ENCODE data around the gene EDAR. TPM values are rescaled to one million over a fixed set of nuclear protein-coding genes. Genes with fewer than 3 reads are reported as not detected.

The EDAR gene
- total and polyA plus RNA-seq, 5 donors from 2014 or later: 1.4 to 6.7 (median 3.2) TPM

- no peak for ATAC-seq (ENCODE audit: low read depth in 2 of 2)
Measured at GRCh38 chr2:108949316-108950239, 39.4 kb downstream of the EDAR start.

GRCh38 chr2:108947271-108947907, 41.6 kb downstream of the EDAR start:
- H3K4me1 ChIP-seq (ENCODE audit: control insufficient read depth, insufficient read depth, low read length, poor library complexity, severe bottlenecking): no peaks in the 10 kb centered on the region
- H3K27me3 Mint-ChIP-seq: peaks cover 11% of the 10 kb centered on the region
- no peaks in the 10 kb centered on the region for H3K27me3 ChIP-seq (ENCODE audit: control insufficient read depth, insufficient read depth, low read length)
- no peak overlapping the region for H3K4me3 Mint-ChIP-seq
- H3K9me3 ChIP-seq (ENCODE audit: control insufficient read depth in 2 of 2, low read length in 2 of 2): peaks cover 22 to 34% of the 10 kb centered on the region in 2 experiments
- H3K36me3 ChIP-seq (ENCODE audit: control insufficient read depth, insufficient read depth, low read length): peaks cover 3% of the 10 kb centered on the region
- ATAC-seq (ENCODE audit: low read depth in 2 of 2) (no peak), DNase-seq (no peak)
- H3K36me3 Mint-ChIP-seq: peaks cover 19% of the 10 kb centered on the region
- H3K27ac Mint-ChIP-seq: no peak overlapping the region
- H3K4me3 ChIP-seq (ENCODE audit: low read depth, low read length): no peak overlapping the region
- H3K9me3 Mint-ChIP-seq: peaks cover under 1 to 30% (median 10%) of the 10 kb centered on the region in 7 donors
- peaks cover 0 to 15% (median 0%) of the 10 kb centered on the region in 4 donors for H3K4me1 Mint-ChIP-seq
- no peak overlapping the region for H3K27ac ChIP-seq (ENCODE audit: insufficient read depth, low read length, poor library complexity, severe bottlenecking)

More at GRCh38 chr2:108949316-108950239, 39.4 kb downstream of the EDAR start:
- no peak for DNase-seq
- H3K9me3 ChIP-seq (ENCODE audit: control insufficient read depth in 2 of 2, low read length in 2 of 2): peaks cover 22 to 41% of the 10 kb centered on the region in 2 experiments
- H3K27ac Mint-ChIP-seq: no peak overlapping the region
- no peaks in the 10 kb centered on the region for H3K4me1 ChIP-seq (ENCODE audit: control insufficient read depth, insufficient read depth, low read length, poor library complexity, severe bottlenecking)
- peaks cover 3% of the 10 kb centered on the region for H3K36me3 ChIP-seq (ENCODE audit: control insufficient read depth, insufficient read depth, low read length)
- no peak overlapping the region for H3K4me3 ChIP-seq (ENCODE audit: low read depth, low read length)
- H3K27ac ChIP-seq (ENCODE audit: insufficient read depth, low read length, poor library complexity, severe bottlenecking): no peak overlapping the region
- H3K9me3 Mint-ChIP-seq: peaks cover 3 to 39% (median 12%) of the 10 kb centered on the region in 7 donors
- no peaks in the 10 kb centered on the region for H3K27me3 ChIP-seq (ENCODE audit: control insufficient read depth, insufficient read depth, low read length)
- H3K27me3 Mint-ChIP-seq: peaks cover 17% of the 10 kb centered on the region
- H3K4me1 Mint-ChIP-seq: peaks cover 0 to 15% (median 1%) of the 10 kb centered on the region in 4 donors
- H3K36me3 Mint-ChIP-seq: peaks cover 29% of the 10 kb centered on the region
- no peak overlapping the region for H3K4me3 Mint-ChIP-seq

DNA sequence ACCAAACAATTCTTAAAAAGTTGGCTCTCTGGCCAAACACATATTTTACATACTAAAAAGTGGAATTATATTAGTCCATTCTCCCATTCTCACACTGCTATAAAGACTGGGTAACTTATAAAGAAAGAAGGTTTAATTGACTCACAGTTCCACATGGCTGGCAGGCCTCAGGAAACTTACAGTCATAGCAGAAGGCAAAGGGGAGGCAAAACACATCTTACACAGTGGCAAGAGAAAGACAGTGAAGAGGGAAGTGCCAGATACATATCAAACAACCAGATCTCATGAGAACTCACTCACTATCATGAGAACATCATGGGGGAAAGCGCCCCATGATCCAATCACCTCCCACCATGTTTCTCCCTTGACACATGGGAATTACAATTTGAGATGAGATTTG, 42.6 kb downstream of the EDAR start:
- Histone ChIP-seq H3K4me1 (ENCODE audit: control insufficient read depth, insufficient read depth, low read length, poor library complexity, severe bottlenecking) (no peaks in the 10 kb centered on the region), H3K27me3 (ENCODE audit: control insufficient read depth, insufficient read depth, low read length) (no peaks in the 10 kb centered on the region), H3K36me3 (ENCODE audit: control insufficient read depth, insufficient read depth, low read length) (peaks cover 3% of the 10 kb centered on the region), H3K27ac (ENCODE audit: insufficient read depth, low read length, poor library complexity, severe bottlenecking) (no peak overlapping the region), H3K9me3 (ENCODE audit: control insufficient read depth in 2 of 2, low read length in 2 of 2) (peaks cover 13 to 25% of the 10 kb centered on the region in 2 experiments), H3K4me3 (ENCODE audit: low read depth, low read length) (no peak overlapping the region)
- ATAC-seq (ENCODE audit: low read depth in 2 of 2) (no peak), DNase-seq (no peak)
- Mint-ChIP-seq H3K27ac (no peak overlapping the region), H3K4me1 (peaks cover 0 to 19% (median 0%) of the 10 kb centered on the region in 4 donors), H3K9me3 (peaks cover 0 to 22% (median 8%) of the 10 kb centered on the region in 7 donors), H3K4me3 (no peak overlapping the region), H3K27me3 (peaks cover 4% of the 10 kb centered on the region), H3K36me3 (peaks cover 12% of the 10 kb centered on the region)

- Mint-ChIP-seq H3K4me3 (no peak overlapping the region), H3K4me1 (peaks cover 0 to 15% (median 0%) of the 10 kb centered on the region in 4 donors)
Measured at GRCh38 chr2:108945969-108946368, 43.1 kb downstream of the EDAR start.

DNA sequence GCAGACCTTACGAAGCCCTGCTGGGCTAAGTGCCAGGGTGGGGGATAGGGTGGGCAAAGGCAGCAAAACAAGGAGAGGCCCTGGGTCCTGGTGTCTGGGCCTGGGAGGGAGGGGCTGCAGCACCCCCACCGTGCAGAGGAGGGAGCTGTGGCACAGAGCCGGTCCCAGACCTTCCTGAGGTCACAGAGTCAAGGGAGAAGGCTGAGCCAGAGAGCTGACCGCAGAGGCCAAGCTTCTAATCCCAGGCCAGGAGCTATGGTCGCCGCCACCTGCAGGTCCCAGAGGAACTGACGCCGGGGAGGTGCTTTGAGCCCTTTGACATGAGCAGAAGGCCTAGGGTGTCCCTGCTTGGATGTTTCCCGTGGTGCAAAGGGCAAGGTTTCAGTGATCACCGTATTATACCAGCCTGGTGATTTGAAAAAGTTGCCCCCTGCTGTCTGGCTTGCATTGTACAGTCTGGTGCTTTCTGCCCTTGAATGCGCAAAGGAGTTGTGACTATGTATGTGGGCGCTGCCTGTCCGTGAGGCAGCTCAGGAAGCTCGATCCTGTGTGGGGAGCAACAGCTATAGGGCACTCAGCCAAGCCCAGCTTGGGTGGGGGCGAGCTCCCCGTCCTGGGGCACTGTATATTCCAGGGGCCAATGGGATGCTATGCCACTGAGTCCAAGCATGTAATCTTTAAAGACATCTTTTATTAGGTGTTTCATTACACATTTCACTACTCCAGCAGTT, 44.3 kb downstream of the EDAR start:
- H3K4me1 Mint-ChIP-seq: peaks cover 0 to 11% (median 5%) of the 10 kb centered on the region in 4 donors
- H3K4me3 Mint-ChIP-seq: no peak overlapping the region
- peaks cover 12% of the 10 kb centered on the region for H3K36me3 Mint-ChIP-seq
- Histone ChIP-seq H3K9me3 (ENCODE audit: control insufficient read depth in 2 of 2, low read length in 2 of 2) (peaks cover 12 to 24% of the 10 kb centered on the region in 2 experiments), H3K36me3 (ENCODE audit: control insufficient read depth, insufficient read depth, low read length) (peaks cover 3% of the 10 kb centered on the region), H3K27me3 (ENCODE audit: control insufficient read depth, insufficient read depth, low read length) (no peaks in the 10 kb centered on the region), H3K4me1 (ENCODE audit: control insufficient read depth, insufficient read depth, low read length, poor library complexity, severe bottlenecking) (no peaks in the 10 kb centered on the region), H3K27ac (ENCODE audit: insufficient read depth, low read length, poor library complexity, severe bottlenecking) (no peak overlapping the region), H3K4me3 (ENCODE audit: low read depth, low read length) (no peak overlapping the region)
- DNase-seq (no peak), ATAC-seq (ENCODE audit: low read depth in 2 of 2) (no peak)
- H3K27me3 Mint-ChIP-seq: peaks cover 4% of the 10 kb centered on the region
- peaks cover 0 to 18% (median 8%) of the 10 kb centered on the region in 7 donors for H3K9me3 Mint-ChIP-seq
- no peak overlapping the region for H3K27ac Mint-ChIP-seq

More at GRCh38 chr2:108945969-108946368, 43.1 kb downstream of the EDAR start:
- no peak for ATAC-seq (ENCODE audit: low read depth in 2 of 2)
- Mint-ChIP-seq H3K27me3 (peaks cover 4% of the 10 kb centered on the region), H3K9me3 (peaks cover 0 to 18% (median 8%) of the 10 kb centered on the region in 7 donors), H3K27ac (no peak overlapping the region), H3K36me3 (peaks cover 12% of the 10 kb centered on the region)
- Histone ChIP-seq H3K9me3 (ENCODE audit: control insufficient read depth in 2 of 2, low read length in 2 of 2) (peaks cover 12 to 24% of the 10 kb centered on the region in 2 experiments), H3K27ac (ENCODE audit: insufficient read depth, low read length, poor library complexity, severe bottlenecking) (no peak overlapping the region), H3K4me3 (ENCODE audit: low read depth, low read length) (no peak overlapping the region), H3K36me3 (ENCODE audit: control insufficient read depth, insufficient read depth, low read length) (peaks cover 3% of the 10 kb centered on the region), H3K4me1 (ENCODE audit: control insufficient read depth, insufficient read depth, low read length, poor library complexity, severe bottlenecking) (no peaks in the 10 kb centered on the region), H3K27me3 (ENCODE audit: control insufficient read depth, insufficient read depth, low read length) (no peaks in the 10 kb centered on the region)
- no peak for DNase-seq

DNA sequence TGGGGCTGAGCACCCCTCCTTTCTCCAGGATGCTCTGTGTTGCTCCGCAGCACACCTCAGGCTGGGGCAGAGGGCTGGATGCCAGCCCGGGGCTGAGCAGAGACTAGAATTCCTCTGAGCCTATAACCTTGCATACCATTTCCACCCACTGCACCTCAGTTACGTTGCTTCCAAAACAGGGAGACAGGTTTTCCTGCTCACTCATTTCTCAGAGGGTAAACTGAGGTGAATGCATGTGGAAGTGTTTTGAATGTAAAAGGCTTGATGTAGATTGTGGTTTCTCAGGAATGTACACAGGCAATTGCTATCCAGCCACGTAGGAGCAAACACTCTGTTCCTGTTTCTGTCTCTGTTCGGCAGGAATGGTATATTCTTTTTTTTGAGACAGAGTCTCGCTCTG, 45.3 kb downstream of the EDAR start:
- ATAC-seq (ENCODE audit: low read depth in 2 of 2) (no peak), DNase-seq (no peak)
- Histone ChIP-seq H3K4me1 (ENCODE audit: control insufficient read depth, insufficient read depth, low read length, poor library complexity, severe bottlenecking) (no peaks in the 10 kb centered on the region), H3K27ac (ENCODE audit: insufficient read depth, low read length, poor library complexity, severe bottlenecking) (no peak overlapping the region), H3K4me3 (ENCODE audit: low read depth, low read length) (no peak overlapping the region), H3K9me3 (ENCODE audit: control insufficient read depth in 2 of 2, low read length in 2 of 2) (peaks cover 12 to 24% of the 10 kb centered on the region in 2 experiments), H3K27me3 (ENCODE audit: control insufficient read depth, insufficient read depth, low read length) (no peaks in the 10 kb centered on the region), H3K36me3 (ENCODE audit: control insufficient read depth, insufficient read depth, low read length) (peaks cover 3% of the 10 kb centered on the region)
- Mint-ChIP-seq H3K9me3 (peaks cover 0 to 19% (median 7%) of the 10 kb centered on the region in 7 donors), H3K36me3 (peaks cover 12% of the 10 kb centered on the region), H3K4me1 (peaks cover 0 to 17% (median 6%) of the 10 kb centered on the region in 4 donors), H3K27me3 (peaks cover 4% of the 10 kb centered on the region), H3K27ac (no peak overlapping the region), H3K4me3 (no peak overlapping the region)

- Mint-ChIP-seq H3K4me3 (no peak overlapping the region), H3K27ac (no peak overlapping the region)
- no peak for ATAC-seq (ENCODE audit: low read depth in 2 of 2)
Measured at GRCh38 chr2:108942888-108943287, 46.1 kb downstream of the EDAR start.

More at GRCh38 chr2:108942888-108943287, 46.1 kb downstream of the EDAR start:
- H3K9me3 Mint-ChIP-seq: peaks cover 0 to 14% (median 2%) of the 10 kb centered on the region in 7 donors
- H3K27me3 Mint-ChIP-seq: no peaks in the 10 kb centered on the region
- H3K4me1 Mint-ChIP-seq: peaks cover 6 to 26% (median 12%) of the 10 kb centered on the region in 4 donors
- peaks cover 5% of the 10 kb centered on the region for H3K36me3 Mint-ChIP-seq
- DNase-seq: no peak
- Histone ChIP-seq H3K27me3 (ENCODE audit: control insufficient read depth, insufficient read depth, low read length) (no peaks in the 10 kb centered on the region), H3K4me1 (ENCODE audit: control insufficient read depth, insufficient read depth, low read length, poor library complexity, severe bottlenecking) (peaks cover 7% of the 10 kb centered on the region), H3K4me3 (ENCODE audit: low read depth, low read length) (no peak overlapping the region), H3K9me3 (ENCODE audit: control insufficient read depth in 2 of 2, low read length in 2 of 2) (peaks cover 7 to 20% of the 10 kb centered on the region in 2 experiments), H3K36me3 (ENCODE audit: control insufficient read depth, insufficient read depth, low read length) (peaks cover 3% of the 10 kb centered on the region), H3K27ac (ENCODE audit: insufficient read depth, low read length, poor library complexity, severe bottlenecking) (no peak overlapping the region)
